VCaP (cell line): ENCODE measurements around the gene DNM3.

ENCODE experiments used
- H3K27ac ChIP-seq: fragments of 450-650 bp; 2 replicates; pipeline ENCODE4 v1.5.1; 2017
- TF ChIP-seq, protein P1 (sequence below): fragments of 450-650 bp; conservative IDR thresholded peaks from 2 replicates; pipeline ENCODE4 v1.5.1; 2017; ENCODE audit warnings: mild to moderate bottlenecking, moderate library complexity

The DNM3 gene

DNA sequence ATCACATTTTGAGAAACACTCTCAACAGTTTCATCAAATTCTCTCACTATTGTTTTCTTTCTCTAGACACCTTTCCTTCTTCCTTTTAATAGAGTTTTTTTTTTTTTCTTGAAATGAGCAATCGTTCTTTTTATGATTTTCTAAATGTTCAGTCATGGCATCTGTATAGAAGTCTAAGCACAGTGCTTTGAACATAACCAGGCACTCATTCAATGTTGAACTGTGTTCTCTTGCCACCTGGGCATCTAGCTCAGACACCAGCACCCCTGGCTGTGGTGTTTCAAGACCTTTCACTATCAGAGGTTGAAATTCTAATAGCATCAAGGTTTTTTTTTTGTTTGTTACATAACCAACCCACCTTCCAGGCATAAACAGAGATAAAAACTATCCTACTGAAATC, 96.6 kb downstream of the DNM3 start:
- H3K27ac ChIP-seq, result no peak overlapping the region
- TF ChIP-seq, protein P1, sequence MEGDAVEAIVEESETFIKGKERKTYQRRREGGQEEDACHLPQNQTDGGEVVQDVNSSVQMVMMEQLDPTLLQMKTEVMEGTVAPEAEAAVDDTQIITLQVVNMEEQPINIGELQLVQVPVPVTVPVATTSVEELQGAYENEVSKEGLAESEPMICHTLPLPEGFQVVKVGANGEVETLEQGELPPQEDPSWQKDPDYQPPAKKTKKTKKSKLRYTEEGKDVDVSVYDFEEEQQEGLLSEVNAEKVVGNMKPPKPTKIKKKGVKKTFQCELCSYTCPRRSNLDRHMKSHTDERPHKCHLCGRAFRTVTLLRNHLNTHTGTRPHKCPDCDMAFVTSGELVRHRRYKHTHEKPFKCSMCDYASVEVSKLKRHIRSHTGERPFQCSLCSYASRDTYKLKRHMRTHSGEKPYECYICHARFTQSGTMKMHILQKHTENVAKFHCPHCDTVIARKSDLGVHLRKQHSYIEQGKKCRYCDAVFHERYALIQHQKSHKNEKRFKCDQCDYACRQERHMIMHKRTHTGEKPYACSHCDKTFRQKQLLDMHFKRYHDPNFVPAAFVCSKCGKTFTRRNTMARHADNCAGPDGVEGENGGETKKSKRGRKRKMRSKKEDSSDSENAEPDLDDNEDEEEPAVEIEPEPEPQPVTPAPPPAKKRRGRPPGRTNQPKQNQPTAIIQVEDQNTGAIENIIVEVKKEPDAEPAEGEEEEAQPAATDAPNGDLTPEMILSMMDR, result no peak

DNA sequence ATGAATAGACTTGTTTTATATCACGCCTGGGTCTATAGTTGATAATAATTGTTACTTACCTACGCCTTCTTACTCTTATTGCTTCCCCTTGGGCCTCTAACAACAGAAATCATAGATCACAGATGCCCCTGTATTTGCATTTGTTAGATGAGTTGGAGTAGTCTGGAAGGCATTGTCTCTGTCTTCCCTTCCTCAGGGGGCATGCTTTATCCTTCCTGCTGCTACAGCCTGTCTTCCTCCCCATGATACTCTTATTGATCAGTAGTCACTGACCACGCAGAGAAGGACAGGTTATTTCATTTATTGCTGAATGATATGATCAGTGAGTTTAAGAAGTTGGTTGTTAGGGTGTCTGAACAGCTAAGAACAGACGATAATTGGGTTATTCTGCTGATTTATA, 98.4 kb downstream of the DNM3 start:
- H3K27ac ChIP-seq, result no peak overlapping the region
- TF ChIP-seq, protein P1, result no peak

DNA sequence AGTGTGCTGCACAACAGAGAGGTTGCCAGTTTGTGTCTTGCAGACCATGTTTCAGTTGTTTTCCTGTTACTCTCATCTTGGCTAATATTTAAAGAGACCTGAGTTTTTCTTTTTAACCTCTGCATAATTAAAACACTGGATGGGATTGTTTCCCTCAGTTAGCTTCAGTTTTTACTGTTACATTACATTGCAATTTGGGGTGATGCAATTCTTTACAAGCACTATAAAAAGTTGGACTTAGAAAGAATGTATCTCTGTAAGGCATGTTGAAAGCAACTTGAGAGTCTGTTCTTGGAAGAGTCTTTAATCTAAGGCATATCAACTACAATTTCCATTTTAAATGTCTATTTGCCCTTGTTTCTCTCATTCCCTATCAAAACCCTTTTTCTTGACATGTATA, 99.1 kb downstream of the DNM3 start:
- TF ChIP-seq, protein P1, result no peak
- no peak overlapping the region for H3K27ac ChIP-seq

DNA sequence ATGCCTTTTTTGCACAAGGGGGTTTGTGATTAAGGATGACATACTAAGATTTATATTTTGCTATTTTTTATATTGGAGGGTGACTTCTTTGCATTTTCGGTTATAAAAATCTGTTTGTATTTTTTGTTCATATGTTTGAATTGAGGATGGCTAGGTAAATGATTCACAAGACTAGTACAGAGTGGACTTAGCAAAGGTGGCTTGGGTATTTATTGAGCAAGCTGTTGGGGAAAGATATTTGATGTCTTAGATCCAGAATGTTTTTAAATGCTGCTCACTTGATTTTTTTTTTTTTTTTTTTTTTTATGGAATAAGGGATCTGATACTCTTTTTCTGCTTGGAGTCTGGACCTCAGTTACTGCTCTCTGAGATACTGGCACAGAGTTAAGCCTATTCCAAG, 100.6 kb downstream of the DNM3 start:
- TF ChIP-seq, protein P1, result no peak

DNA sequence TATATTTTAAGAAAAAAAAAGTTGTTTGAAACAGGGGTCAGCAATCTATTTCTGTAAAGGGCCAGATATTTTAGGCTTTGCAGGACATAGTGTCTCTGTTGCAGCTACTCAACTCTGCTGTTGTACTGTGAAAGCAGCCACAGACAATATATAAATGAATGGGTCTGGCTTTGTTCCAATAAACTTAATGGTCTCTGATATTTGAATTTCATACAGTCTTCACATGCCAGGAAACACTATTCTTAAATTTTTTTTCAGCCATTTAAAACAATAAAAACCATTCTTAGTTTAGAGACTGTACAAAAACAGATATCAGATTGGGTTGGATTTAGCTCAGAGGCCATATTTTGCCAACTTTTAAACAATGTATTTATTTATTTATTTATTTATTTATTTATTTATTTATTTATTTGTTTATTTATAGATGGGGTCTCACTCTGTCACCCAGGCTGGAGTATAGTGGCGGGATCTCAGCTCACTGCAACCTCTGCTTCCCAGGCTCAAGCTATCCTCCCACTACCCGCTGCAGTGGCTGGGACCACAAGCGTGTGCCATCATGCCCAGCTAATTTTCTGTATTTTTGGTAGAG, 102.8 kb downstream of the DNM3 start:
- no peak overlapping the region for H3K27ac ChIP-seq
- TF ChIP-seq, protein P1, result no peak

More for the DNA sequence above, 100.6 kb downstream of the DNM3 start:
- H3K27ac ChIP-seq, result no peak overlapping the region

DNA sequence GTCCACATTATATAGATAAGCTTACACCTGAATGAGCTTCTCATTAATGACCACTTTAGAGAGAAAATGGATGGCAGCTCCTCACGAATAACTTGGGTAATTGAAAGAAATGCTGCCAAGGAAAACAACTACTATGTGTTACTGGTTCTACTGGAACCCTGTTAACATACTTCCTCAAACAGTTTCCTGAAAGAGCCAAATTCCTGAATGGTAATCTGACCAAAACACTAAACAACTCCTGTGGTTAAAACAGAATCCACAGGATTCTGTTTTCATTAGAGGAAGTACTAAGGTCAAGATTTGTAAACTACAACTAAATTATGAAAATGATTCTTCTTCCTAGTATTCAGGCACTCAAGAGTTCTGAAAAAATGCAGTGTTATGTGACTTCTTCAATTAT, 107.2 kb downstream of the DNM3 start:
- TF ChIP-seq, protein P1, result no peak
- peak overlapping the region; percentile 52 for H3K27ac ChIP-seq

DNA sequence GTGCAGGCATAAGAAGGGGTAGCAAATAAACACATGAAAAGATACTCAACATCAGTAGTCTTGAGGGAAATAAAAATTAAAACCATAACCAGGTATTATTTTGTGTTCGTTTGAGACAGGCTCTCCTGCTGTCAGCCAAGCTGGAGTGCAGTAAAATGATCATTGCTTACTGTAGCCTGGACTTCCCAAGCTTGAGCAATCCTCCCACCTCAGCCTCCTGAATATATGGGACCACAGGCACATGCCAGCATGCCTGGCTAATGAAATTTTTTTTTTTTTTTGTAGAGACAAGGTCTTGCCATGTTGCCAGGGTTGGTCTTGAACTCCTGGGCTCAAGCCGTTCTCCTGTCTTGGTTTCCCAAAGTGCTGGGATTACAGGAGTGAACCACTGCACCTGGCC, 108.0 kb downstream of the DNM3 start:
- TF ChIP-seq, protein P1, result no peak
- H3K27ac ChIP-seq, result peak overlapping the region; percentile 52
